NCI-H1105 treated with DMSO at 0.1 percent for 48 hours (cell line): ENCODE measurements around the gene ATP13A5.

Experiments used
- DNase-seq: peaks from one replicate; lab custom pipeline; 2025; lab: John Stamatoyannopoulos, UW

The ATP13A5 gene, protein sequence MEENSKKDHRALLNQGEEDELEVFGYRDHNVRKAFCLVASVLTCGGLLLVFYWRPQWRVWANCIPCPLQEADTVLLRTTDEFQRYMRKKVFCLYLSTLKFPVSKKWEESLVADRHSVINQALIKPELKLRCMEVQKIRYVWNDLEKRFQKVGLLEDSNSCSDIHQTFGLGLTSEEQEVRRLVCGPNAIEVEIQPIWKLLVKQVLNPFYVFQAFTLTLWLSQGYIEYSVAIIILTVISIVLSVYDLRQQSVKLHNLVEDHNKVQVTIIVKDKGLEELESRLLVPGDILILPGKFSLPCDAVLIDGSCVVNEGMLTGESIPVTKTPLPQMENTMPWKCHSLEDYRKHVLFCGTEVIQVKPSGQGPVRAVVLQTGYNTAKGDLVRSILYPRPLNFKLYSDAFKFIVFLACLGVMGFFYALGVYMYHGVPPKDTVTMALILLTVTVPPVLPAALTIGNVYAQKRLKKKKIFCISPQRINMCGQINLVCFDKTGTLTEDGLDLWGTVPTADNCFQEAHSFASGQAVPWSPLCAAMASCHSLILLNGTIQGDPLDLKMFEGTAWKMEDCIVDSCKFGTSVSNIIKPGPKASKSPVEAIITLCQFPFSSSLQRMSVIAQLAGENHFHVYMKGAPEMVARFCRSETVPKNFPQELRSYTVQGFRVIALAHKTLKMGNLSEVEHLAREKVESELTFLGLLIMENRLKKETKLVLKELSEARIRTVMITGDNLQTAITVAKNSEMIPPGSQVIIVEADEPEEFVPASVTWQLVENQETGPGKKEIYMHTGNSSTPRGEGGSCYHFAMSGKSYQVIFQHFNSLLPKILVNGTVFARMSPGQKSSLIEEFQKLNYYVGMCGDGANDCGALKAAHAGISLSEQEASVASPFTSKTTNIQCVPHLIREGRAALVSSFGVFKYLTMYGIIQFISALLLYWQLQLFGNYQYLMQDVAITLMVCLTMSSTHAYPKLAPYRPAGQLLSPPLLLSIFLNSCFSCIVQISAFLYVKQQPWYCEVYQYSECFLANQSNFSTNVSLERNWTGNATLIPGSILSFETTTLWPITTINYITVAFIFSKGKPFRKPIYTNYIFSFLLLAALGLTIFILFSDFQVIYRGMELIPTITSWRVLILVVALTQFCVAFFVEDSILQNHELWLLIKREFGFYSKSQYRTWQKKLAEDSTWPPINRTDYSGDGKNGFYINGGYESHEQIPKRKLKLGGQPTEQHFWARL

DNA sequence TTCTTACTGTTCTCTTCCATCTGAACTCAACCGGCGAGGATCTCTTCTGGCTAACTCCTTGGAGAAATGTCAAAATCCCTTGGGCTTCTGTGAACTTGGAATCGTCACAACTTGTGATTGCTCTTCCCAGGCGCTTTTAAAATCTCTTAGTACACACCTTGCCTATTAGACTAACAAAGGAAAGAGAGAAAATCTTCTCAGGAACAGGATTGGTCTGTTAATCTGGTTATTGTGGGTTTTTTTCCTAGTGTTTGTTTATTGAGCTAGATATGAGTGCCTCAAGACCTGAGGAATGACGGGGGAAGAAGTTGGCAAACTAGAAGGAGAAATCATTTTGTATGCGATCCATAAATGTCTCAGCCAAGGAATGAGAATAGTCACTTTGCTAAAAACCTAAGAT is at the start of gene ATP13A5:
Gene ATP13A5 (minus strand): TSS at position 48 of the 400 bp plus-strand sequence. CDS start 28 bp downstream, at position 20.
- no peak for DNase-seq

DNA sequence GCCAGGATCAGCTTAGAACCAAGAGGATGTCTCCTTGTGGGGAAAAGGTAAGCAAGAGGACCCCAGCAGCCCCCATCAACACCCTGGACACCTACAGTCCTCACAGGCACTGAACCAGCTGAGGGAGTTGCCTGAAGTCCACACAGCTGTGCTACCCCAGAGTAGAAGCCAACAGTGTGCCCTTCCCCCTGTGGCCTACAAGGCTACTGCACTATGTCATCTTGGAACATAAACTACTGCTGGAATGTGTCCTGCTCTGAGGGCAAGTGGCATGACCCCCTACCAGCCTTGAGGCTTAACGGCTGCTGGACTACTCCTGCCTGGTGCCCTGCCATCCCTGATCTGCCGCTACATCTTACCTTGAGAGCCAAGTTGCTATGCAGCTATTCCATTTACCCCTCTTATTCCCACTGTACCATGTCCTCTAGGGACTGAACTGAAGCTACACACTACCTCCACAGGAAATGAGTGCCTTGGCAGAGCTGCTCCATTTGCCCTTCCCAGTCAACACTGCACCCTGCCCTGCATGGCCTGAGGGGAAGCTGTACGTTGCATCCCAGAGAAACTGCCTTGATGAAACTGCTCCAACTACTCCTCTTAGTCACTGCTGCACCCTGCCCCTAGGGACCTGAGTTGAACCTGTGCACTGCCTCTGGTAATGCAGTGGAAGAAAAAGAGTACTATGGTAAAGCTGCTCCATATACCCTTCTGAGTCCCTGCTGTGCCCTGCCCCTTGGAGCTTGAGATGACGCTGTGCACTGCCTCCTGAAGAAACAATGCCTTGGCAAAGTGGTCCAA is 40.2 kb upstream of the ATP13A5 start:
- DNase-seq, result no peak

DNA sequence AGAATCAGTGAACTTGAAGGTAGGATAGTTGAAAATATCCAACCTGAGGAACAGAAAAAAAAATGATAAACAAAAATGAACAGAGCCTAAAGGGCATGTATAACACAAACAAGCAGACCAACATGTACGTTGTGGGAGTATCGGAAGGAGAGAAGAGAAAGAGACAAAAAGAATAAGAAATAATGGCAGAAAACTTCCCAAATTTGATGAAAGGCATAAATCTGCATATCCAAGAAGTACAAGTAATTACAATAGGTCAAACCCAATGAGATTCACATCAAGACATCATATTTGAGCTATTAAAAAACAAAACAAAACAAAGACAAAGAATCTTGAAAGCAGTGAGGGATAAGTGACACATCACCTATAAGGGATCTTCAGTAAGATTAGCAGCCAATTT is 38.1 kb upstream of the ATP13A5 start:
- DNase-seq, result no peak

DNA sequence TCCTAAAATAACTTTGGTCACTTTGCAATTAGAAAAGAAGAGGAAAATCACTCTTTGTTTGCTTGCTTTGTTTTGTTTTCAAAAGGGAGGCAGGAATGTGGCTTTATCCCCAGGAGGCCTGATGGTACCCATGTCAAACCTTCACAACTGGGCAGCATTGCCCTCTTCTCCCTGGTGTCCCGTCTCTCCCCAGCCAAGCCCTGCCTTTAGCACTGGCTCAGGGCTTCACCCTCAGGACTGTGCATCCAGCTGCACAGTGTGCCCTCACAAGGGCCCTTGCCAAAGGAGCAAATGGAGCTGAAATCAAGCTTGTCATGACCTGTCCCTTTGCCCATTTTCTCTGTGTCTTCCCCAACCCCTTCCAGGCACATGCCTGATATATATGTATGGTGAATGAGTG is 29.1 kb upstream of the ATP13A5 start:
- no peak for DNase-seq

DNA sequence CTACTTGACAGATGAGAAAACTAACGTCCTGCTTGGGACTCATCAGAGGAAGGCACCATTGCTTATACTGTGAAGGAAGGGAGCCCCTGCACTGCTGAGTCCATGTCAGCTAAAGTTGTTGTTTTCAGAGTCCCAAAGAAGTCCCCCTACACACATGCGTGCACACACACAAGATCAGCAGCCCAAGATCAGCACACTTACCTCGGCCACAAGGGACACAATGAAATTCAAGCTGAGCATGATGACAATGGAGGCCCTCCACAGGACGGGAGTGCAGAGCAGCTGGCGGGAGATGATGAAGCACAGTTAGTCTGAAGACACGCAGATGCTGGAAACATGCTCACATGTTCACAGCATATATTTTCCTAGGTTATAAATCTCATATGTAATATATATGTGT is 28.6 kb upstream of the ATP13A5 start:
- no peak for DNase-seq

DNA sequence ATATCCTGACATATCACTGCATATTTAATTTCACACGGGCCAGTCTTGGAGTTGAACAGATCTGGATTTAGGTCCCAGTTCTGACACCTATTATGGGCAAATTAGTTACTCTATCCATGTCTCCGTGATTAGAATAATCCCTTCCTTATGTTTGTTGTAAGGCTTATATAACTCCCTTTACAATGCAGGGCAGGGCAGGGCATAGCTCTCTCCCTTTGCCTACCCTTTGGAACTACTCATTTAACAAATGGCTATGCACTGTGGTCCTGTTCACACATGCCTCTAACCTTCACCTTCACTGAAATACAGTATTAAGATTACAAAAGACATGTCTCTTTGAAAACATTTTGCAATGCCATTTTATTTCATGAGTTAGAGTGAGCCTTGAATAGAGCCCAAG is 24.8 kb upstream of the ATP13A5 start:
- no peak for DNase-seq

DNA sequence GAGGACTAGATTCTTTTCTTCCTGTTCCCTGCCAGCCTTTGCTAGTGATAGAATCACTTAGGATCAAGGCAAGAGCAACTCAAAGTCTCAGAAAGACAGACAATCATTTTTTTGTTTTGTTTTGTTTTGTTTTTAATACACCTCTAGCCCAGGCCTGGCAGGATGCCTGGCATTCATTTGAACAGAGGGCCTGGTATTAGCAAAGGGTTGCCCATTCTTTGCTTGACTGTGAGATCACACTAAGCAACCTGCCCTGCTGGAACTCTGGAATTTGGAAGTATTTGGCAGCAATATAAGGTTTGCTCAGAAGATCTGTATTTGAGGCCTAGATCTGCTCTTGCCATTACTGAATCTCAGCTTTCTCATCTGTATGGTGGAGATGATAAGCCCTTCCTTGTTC is 21.8 kb upstream of the ATP13A5 start:
- no peak for DNase-seq

DNA sequence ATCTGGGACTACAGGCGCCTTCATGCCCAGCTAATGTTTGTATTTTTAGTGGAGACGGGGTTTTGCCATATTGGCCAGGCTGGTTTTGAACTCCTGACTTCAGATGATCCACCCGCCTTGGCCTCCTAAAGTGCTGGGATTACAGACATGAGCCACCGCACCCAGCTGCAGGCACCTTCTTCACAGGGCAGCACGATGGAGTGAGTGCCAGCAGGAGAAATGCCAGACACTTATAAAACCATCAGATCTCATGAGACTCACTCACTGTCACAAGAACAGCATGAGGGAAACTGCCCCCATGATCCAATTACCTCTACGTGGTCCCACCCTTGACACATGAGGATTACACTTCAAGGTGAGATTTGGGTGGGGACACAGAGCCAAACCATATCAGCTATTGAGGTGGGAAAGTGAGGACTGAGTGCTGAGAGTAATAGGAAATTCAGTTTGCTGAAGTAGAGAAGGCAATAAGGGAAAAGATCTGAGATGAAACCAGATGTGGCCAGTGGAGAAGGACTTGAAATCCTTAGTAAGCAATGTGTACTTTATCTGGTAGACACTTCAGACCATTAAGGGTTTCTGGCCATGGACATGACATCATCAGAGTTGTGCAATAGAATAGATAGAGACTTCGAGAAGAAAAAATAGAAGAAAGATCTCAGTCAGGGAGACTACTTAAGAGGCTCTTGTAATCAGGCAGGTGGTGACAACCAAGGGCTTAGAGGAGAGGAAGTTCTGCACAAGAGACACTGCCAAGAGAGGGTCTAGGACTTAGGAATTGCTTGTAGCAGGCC is 18.1 kb upstream of the ATP13A5 start:
- no peak for DNase-seq

DNA sequence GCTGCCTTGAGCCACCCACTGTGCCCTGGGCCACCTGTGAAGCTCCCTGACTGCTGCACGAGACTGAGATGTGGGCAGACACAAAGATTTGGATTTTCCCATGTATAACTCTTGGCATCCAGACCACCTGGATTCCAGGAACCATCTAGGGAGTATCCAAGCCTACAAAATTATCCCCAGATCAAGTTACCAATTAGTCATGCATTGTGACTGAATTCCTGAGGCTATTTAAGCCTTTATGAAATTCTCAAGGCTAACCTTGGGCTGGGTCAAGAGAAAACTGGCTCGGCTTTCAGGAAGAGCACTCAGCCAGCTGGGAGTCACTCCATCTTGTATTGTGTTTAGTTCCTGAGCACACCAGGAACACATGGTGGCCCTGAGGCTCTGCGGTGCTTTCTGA is 13.3 kb upstream of the ATP13A5 start:
- DNase-seq, result peak; percentile 16

DNA sequence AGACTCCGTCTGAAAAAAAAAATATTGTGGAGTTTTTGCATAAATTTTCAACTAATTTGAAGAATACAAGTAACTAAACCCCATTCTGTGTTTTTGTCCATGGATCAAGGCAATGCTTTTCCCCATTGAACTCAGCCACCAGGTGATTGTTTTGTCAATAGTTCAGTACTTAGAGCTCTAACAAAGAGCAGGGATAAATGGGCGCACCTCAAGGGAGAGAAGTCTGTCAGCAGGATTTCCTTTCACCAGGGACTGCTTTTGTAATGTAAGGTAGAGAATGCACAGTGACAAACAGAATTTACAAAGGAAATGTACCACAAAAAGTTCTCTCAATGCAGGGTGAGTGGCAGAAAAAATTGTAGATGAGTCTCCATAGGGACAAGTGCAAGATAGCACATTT is 10.8 kb upstream of the ATP13A5 start:
- no peak for DNase-seq

DNA sequence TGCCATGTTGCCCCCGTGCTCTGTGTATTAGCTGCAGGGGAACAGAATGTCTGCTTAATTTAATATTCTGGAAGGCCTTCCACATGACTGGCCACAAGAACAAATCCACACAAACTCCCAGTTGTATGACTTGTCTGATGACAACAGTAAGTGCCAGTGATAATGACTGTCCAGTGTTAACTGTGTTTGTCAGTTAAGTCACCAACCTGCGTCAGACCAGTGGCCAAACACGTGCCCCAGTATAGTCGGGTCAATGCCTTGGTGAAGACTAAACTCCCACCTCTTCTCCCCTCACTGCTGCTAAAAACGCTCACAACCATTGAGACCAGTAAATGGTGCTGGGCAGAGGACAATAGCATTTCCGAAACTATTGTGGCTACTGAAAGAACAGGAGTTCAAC is 9.8 kb upstream of the ATP13A5 start:
- DNase-seq, result no peak

DNA sequence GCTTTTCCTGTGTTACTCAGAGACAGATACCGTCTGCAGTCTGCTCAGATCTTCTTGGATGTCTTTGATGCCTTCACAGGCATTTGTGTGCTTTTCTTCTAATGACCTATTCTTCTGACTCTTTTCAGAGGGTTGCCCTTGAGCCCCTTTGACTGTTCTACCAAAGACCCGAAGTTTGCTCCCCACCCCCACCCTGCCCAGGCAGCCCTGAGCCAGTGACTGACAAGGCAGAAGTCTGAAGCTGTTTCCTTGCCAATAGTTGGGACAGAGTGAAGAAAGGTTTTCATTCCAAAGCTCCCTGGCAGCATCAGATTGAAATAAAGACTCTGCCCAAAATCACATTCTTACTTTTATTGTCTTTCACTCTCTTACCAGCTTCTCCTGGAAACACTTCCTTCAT is 9.0 kb upstream of the ATP13A5 start:
- no peak for DNase-seq

DNA sequence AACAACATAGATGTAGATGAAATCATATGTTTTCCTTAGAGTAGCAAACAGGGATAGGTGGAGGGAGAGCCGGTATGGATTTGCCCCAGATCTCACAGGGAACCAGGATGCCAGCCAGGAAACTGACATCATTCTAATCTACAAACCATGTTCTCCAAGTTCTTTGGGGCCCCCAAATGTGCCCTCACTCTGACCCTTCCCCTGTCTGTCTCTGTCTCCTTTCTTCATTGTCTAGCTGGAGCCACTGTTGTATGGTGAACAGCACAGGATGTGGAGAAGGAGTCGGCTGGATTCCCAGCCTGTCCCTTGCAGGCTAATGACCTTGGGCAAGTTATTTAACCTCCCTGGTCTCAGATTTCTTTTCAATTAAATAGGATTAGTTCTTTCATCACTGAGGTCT is 962 bp downstream of the ATP13A5 start:
- no peak for DNase-seq

DNA sequence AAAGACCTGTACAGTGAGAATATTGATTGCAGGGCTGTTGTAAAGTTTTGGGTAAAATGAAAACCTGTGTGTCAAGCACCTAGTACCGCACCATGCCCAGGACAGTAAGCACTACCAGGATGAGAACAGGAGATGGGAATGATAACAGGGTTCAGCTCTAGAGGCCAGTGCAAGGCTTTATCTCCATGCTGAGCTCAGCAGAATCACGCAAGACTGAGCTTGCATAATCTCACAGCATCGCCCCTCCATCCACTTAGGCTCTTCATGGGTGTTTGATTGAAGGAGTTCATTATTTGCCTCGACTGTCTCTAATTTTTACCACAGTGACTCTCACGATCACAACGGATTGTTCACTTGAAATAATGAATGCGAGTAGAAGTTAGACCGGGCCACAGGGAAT is 2.9 kb downstream of the ATP13A5 start:
- DNase-seq, result no peak

DNA sequence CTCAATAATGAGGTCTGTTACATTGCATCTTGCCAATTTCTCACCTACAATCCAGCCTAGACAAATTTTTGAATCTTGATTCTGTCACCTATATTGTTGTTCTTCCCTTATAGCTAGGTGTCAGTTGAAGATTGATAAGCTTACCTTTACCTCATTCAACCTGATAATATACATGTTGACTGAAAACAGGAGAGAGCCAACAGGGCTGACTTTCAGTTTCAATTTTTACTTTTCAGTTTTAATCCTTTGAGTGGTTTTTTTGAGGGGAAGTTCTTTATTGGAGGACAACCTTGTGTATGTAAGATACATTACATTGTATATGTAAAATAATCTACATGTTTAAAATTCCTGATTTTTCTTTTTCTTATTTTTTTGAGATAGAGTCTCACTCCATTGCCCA is 5.8 kb downstream of the ATP13A5 start:
- DNase-seq, result no peak

DNA sequence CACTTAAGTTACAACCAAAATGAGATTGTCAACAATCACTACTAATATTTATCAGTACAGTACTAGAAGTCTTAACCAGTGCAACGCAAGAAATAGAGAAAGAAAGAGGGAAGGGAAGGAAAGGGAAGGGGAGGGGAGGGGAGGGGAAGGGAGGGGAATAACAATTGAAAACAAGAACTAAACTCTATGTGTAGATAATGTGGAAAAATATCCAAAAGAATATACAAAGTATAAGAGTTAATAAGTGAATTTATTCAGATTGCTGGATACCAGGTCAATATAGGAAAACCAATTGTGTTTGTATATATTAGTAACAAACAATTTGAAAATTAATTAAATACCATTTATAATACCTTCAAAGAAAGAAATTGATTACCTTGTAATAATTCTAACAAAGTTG is 10.7 kb downstream of the ATP13A5 start:
- no peak for DNase-seq

DNA sequence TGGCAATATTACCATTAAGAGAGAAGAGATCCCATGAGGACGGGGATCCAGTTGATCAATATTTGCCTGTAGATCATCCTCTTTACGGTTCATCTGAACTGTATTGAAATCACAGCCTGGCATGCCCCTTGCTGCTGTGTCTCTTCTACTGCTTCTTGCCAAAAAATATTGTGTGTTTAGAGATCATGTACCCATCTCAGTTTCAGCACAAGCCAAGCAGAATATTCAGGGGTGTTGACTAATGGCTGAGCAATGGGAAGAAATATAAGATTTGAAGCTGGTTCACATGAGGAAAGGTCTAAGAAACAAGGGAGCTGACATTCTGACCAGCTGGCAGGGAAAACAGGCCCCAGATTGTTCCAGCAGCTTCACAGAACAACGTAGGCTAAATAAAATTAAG is 21.3 kb downstream of the ATP13A5 start:
- no peak for DNase-seq

DNA sequence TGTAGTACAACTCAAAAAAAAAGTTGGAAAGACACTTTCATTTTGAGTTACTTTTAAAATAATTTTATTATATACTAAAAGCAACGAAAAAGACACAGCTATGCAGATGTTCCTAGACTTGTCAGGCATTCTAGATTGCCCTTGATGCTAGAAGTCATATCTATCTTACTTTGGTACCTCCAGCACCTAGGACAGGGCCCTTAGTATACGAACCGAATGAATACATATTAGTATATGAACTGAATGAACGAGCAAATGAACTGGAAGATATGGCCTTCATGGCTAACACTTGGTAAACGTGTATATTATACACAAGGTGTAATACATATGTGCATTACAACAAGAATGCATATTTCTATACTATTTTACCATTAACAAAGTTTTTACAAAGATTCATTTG is 24.1 kb downstream of the ATP13A5 start:
- DNase-seq, result no peak

DNA sequence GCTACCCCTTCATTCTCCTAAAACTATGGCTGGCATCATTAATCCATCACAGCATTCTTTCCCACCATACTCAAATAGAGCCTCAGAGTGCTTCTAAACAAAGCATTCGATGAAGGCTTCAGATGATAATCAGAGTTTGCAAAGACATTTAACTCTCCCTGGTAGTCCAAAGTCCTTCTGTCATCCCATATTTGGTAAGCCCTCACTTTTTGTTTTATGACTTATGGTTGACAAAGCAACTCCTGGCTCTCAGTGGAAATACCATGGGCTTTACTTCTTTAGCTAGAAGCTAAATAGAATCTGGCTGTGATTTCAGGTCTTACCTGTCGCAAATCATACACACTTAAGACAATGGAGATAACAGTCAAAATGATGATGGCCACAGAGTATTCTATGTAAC is 27.8 kb downstream of the ATP13A5 start:
- no peak for DNase-seq

DNA sequence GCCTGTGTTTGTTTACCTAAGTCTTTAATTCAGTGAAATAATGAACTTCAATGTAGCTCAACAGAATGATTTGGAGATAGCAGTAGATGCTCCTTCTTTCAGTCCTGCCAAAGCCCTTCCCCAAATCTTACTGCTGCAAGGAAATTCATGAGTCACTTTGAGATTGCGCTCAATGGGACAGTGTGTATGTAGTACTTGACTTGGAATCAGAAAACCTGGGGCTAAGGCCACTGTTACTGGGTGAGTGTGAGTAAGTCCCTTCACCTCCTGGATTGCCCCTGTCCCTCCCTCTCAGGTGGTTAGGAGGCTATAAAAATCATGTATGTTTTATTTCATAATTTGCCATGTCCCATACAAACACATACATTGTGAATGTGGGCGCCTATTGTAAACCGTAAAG is 29.9 kb downstream of the ATP13A5 start:
- DNase-seq, result no peak
